Progenitor cell of endocrine pancreas (in vitro differentiated cells): ENCODE results near the gene RSRC1. TPM values are rescaled to one million over a fixed set of nuclear protein-coding genes. Genes with fewer than 3 reads are reported as not detected.

Experiments used
- DNase-seq: peaks from one replicate; pipeline ENCODE4 v3.0.0; 2021; ENCODE audit warnings: low spot score; ENCODE audit not compliant: unreplicated experiment
- H3K27ac Mint-ChIP-seq: 2 replicates; pipeline ENCODE4 v1.8.0; 2021; ENCODE audit warnings: mild to moderate bottlenecking, moderate library complexity, mixed read lengths
- H3K27me3 Mint-ChIP-seq: 2 replicates; pipeline ENCODE4 v1.8.0; 2021; ENCODE audit warnings: mixed read lengths
- H3K36me3 Mint-ChIP-seq: 2 replicates; pipeline ENCODE4 v1.8.0; 2022; ENCODE audit warnings: mixed read lengths; ENCODE audit not compliant: insufficient read depth
- H3K4me1 Mint-ChIP-seq: 2 replicates; pipeline ENCODE4 v1.8.0; 2021; ENCODE audit warnings: low read depth, mixed read lengths
- H3K4me3 Mint-ChIP-seq: 2 replicates; pipeline ENCODE4 v1.8.0; 2021; ENCODE audit warnings: low read depth, mild to moderate bottlenecking, moderate library complexity, mixed read lengths
- H3K9me3 Mint-ChIP-seq: 2 replicates; pipeline ENCODE4 v1.8.0; 2021; ENCODE audit warnings: low read depth, mixed read lengths
- CTCF ChIP-seq: fragments of 200-600 bp; sonication (generic); IDR thresholded peaks from one replicate; pipeline ENCODE4 v1.5.0; 2021; ENCODE audit warnings: antibody characterized with exemption, mild to moderate bottlenecking; ENCODE audit not compliant: unreplicated experiment
- total RNA-seq: library from RNA; stranded (reverse); gene quantifications from 2 replicates; pipeline ENCODE4 v1.2.1, GENCODE V29; 2021

Gene RSRC1
- total RNA-seq, 1 donor from 2014 or later = 50.6 TPM

DNA sequence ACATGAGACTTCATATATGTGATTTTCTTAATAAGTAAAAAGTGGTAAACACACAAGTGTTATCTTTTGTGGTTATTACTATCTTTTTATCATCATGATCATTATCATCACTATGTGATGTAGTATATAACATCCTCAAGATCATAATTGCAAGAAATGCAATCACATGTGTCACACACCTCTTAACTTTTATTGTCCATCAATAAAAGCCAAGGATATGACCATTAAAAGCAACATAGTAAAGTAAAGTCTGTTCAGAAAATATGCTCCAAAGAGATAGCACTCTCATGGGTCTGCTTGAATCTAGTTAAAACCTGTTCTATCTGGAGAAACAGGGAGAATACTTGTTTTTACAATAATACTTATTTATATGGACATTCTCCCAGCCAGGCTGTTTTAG is 308.1 kb downstream of the RSRC1 start:
- Mint-ChIP-seq H3K4me3 (no peak overlapping the region), H3K27me3 (no peaks in the 10 kb centered on the region), H3K4me1 (peaks cover 5% of the 10 kb centered on the region), H3K36me3 (peaks cover 5% of the 10 kb centered on the region), H3K9me3 (peaks cover 5% of the 10 kb centered on the region), H3K27ac (no peak overlapping the region)
- DNase-seq = no peak
- TF ChIP-seq CTCF = no peak

GRCh38 chr3:158419820-158420653 is 310.1 kb downstream of the RSRC1 start:
- H3K4me3 Mint-ChIP-seq = no peak overlapping the region
- DNase-seq = no peak
- no peaks in the 10 kb centered on the region for H3K36me3 Mint-ChIP-seq
- no peaks in the 10 kb centered on the region for H3K9me3 Mint-ChIP-seq
- TF ChIP-seq CTCF = no peak
- H3K4me1 Mint-ChIP-seq = peaks cover 5% of the 10 kb centered on the region
- H3K27me3 Mint-ChIP-seq = no peaks in the 10 kb centered on the region
- H3K27ac Mint-ChIP-seq = peak overlapping the region; percentile 86

DNA sequence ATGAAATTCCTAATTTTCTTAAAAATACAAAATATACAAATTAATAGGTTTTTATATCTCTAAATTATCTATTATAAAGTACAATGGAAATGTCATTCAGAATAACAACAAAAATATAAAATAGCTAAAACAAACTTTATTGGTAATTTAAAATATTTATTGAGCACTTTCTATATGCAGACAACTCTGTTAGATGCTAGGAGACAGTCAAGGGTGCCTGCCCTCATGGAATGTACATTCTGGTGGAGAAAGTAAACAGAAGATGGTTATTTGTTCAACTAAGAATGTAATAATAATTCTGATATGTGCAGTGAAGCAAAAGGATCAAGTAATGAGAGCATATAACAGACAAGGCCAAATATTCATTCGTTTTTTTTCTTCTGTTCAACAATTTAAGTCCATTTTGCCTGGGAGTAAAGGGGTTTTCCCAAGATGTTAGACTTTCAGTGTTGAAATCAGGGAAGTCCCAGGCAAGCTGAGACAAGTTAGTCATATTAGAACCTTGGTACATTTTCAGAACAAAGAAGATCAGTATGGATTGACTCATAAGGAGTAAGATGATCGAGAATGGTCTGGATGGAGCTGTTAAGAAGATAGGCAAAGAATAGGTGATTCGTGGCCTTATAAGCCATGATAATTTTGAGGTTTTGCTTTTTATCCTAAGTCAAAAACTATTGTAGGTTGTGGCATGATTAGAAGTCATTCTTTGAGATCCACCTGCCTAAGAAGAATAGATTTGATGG is 310.9 kb downstream of the RSRC1 start:
- Mint-ChIP-seq H3K27ac (no peak overlapping the region), H3K27me3 (no peaks in the 10 kb centered on the region), H3K4me1 (peaks cover 5% of the 10 kb centered on the region), H3K4me3 (no peak overlapping the region), H3K36me3 (no peaks in the 10 kb centered on the region), H3K9me3 (no peaks in the 10 kb centered on the region)
- no peak for DNase-seq
- no peak for TF ChIP-seq CTCF

GRCh38 chr3:158430448-158430847 is 320.6 kb downstream of the RSRC1 start:
- no peak for TF ChIP-seq CTCF
- no peaks in the 10 kb centered on the region for H3K36me3 Mint-ChIP-seq
- peaks cover 17% of the 10 kb centered on the region for H3K4me1 Mint-ChIP-seq
- H3K4me3 Mint-ChIP-seq = no peak overlapping the region
- no peak overlapping the region for H3K27ac Mint-ChIP-seq
- no peaks in the 10 kb centered on the region for H3K9me3 Mint-ChIP-seq
- no peaks in the 10 kb centered on the region for H3K27me3 Mint-ChIP-seq
- no peak for DNase-seq

- Mint-ChIP-seq H3K27me3 (no peaks in the 10 kb centered on the region), H3K27ac (no peak overlapping the region), H3K36me3 (no peaks in the 10 kb centered on the region), H3K9me3 (no peaks in the 10 kb centered on the region), H3K4me1 (peaks cover 17% of the 10 kb centered on the region), H3K4me3 (no peak overlapping the region)
- no peak for TF ChIP-seq CTCF
- DNase-seq = no peak
Measured at GRCh38 chr3:158430968-158431367, 321.1 kb downstream of the RSRC1 start.
